ENCODE results near the gene MUCL3. TPM values are rescaled to one million over a fixed set of nuclear protein-coding genes. Genes with fewer than 3 reads are reported as not detected.

The MUCL3 gene
- total and polyA plus RNA-seq, 2 of the 8 experiments (the other 6 are each of a cell fraction or from before 2014, with no cell fraction given) = 0.15 to 0.37 TPM

- TF ChIP-seq CBX5 (IDR thresholded peaks at IDR 0.05; ENCODE audit: low read depth, low read length) = no peak
These were observed 16.9 kb downstream of the MUCL3 start (continued) for GRCh38 chr6:30957716-30958115.

All from H1 (cell line).